Lung (tissue), 12 donors: ENCODE data around the gene AQP6. TPM values are rescaled to one million over a fixed set of nuclear protein-coding genes. Genes with fewer than 3 reads are reported as not detected.

Experiments used
- ATAC-seq: fragments of 200-7000 bp; cut with Tn5 transposase; one replicate; pipeline ENCODE4 v1.9.1; 2020; ENCODE audit warnings: moderate number of reproducible peaks; ENCODE audit not compliant: insufficient read depth, low FRiP score
- DNase-seq, 3 donors: peaks; one replicate each; pipeline ENCODE4 v3.0.0-alpha.2; 2013 to 2017
- H3K27ac ChIP-seq, 2 donors: one replicate each; pipeline ENCODE4 v1.5.1; 2013; ENCODE audit warnings: mild to moderate bottlenecking in 2 of 2, moderate library complexity in 2 of 2, control low read depth in 1 of 2, inconsistent platforms in 1 of 2, low read depth in 1 of 2, low read length in 1 of 2
- H3K27me3 ChIP-seq, 3 donors: one replicate each; pipeline ENCODE4 v1.5.1; 2013; ENCODE audit warnings: low read length in 2 of 3; ENCODE audit not compliant: control insufficient read depth in 3 of 3, insufficient read depth in 3 of 3
- H3K36me3 ChIP-seq, 4 donors: one replicate each; pipeline ENCODE4 v1.5.1; 2013; ENCODE audit warnings: low read length in 4 of 4, mild to moderate bottlenecking in 1 of 4, moderate library complexity in 1 of 4; ENCODE audit not compliant: control insufficient read depth in 4 of 4, insufficient read depth in 4 of 4
- H3K4me1 ChIP-seq, 5 donors: one replicate each; pipeline ENCODE4 v1.5.1; 2013; ENCODE audit warnings: low read length in 5 of 5, mild to moderate bottlenecking in 2 of 5, moderate library complexity in 1 of 5; ENCODE audit not compliant: control insufficient read depth in 5 of 5, insufficient read depth in 5 of 5
- H3K4me3 ChIP-seq: one replicate; pipeline ENCODE4 v1.5.1; 2013; ENCODE audit warnings: mild to moderate bottlenecking, control low read depth, moderate library complexity
- H3K9ac ChIP-seq, 2 donors: one replicate each; pipeline ENCODE4 v1.5.1; 2013; ENCODE audit warnings: low read length in 2 of 2, control low read depth in 1 of 2; ENCODE audit not compliant: insufficient read depth in 1 of 2
- H3K9me3 ChIP-seq, 4 donors: one replicate each; pipeline ENCODE4 v1.5.1; 2013; ENCODE audit warnings: low read length in 3 of 4, mild to moderate bottlenecking in 1 of 4, moderate library complexity in 1 of 4; ENCODE audit not compliant: control insufficient read depth in 4 of 4, insufficient read depth in 3 of 4
- WGBS, 2 donors: extraction: QIAGEN DNeasy Blood & Tissue Kit; methylation state at CpG; one replicate each; pipeline ENCODE4 v1.1.7; 2013; 5-methylcytosine and 5-hydroxymethylcytosine counted together
- polyA plus RNA-seq, 2 donors: library from polyadenylated mRNA; stranded (reverse); fragments of 200-250 nt; gene quantifications; one replicate each; pipeline ENCODE4 v1.2.1, GENCODE V29; 2013
- total RNA-seq, 2 donors: library from RNA; depleted of rRNA in 1 of 2; stranded (reverse); fragments of >200 nt in 1 of 2; gene quantifications; one replicate each; pipeline ENCODE4 v1.2.1, GENCODE V29; 2014 to 2021
- TF ChIP-seq, protein P1 (sequence below): IDR thresholded peaks from 2 replicates; pipeline ENCODE4 v1.5.1; 2012; ENCODE audit warnings: mild to moderate bottlenecking; ENCODE audit errors: control extremely low read depth, extremely low read depth
- donor health status: control.
- donor health status: control.
- donor health status: Bipolar disorder and iron deficiency.
- donor health status: healthy.
- donor health status: DM: yes; HTN: yes; CAD: no.

AQP6 gene
- total and polyA plus RNA-seq, 4 donors, result 0.03 to 0.40 (median 0.19) TPM

DNA sequence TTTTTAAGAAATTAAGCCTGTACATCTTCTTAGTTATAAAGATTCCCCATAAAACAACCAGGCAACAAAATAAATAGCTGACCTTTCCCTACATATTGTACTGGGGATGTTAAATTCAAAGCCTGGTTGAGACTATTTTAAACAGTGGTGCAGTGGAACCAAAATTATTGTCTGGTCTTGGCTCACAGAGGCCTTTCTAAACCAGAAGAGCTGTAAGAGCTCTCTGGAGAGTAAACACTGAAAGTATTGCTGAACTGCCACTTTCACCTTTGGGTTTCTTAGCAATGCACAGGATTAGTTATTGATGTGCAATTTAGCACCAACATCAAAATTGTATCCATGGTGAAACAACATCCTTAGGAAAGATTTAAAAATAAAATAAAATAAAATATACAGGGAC lies 31.9 kb downstream of the AQP6 start:
- Histone ChIP-seq H3K9me3 (no peaks in the 10 kb centered on the region), H3K27ac (no peak overlapping the region), H3K4me3 (no peak overlapping the region), H3K4me1 (peaks cover 0 to 8% (median 0%) of the 10 kb centered on the region in 5 donors), H3K36me3 (peaks cover 0 to 16% (median 5%) of the 10 kb centered on the region in 4 donors), H3K9ac (no peak overlapping the region), H3K27me3 (no peaks in the 10 kb centered on the region)
- TF ChIP-seq, protein P1, sequence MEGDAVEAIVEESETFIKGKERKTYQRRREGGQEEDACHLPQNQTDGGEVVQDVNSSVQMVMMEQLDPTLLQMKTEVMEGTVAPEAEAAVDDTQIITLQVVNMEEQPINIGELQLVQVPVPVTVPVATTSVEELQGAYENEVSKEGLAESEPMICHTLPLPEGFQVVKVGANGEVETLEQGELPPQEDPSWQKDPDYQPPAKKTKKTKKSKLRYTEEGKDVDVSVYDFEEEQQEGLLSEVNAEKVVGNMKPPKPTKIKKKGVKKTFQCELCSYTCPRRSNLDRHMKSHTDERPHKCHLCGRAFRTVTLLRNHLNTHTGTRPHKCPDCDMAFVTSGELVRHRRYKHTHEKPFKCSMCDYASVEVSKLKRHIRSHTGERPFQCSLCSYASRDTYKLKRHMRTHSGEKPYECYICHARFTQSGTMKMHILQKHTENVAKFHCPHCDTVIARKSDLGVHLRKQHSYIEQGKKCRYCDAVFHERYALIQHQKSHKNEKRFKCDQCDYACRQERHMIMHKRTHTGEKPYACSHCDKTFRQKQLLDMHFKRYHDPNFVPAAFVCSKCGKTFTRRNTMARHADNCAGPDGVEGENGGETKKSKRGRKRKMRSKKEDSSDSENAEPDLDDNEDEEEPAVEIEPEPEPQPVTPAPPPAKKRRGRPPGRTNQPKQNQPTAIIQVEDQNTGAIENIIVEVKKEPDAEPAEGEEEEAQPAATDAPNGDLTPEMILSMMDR, result no peak
- no peak for DNase-seq
- ATAC-seq, result no peak

DNA sequence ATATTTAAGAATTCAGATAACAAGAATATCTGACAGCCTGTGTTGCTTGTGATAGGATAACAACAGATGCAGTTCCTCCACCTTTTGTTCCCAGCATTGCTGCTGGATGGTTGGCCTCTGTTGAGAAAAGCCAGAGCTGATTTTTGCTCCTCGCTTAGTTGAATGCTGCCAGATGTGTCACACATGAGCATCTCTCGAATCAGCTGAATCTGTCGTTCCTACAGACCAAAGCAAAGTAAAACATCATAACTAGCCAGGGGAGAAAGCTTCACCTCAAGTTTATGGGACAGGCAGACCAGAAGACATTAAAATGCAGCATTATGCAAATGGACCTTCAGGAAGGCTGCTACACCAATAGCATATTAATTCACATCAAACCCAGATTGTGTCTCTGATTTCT lies 32.4 kb downstream of the AQP6 start:
- WGBS, 2 donors, result 81 to 95% methylated on average over 3 of the region's 3 CpGs
- TF ChIP-seq, protein P1, result no peak
- no peaks in the 10 kb centered on the region for H3K27me3 ChIP-seq
- no peak overlapping the region for H3K4me3 ChIP-seq
- H3K9ac ChIP-seq, result no peak overlapping the region
- peaks cover 0 to 16% (median 5%) of the 10 kb centered on the region in 4 donors for H3K36me3 ChIP-seq
- H3K4me1 ChIP-seq, result peaks cover 0 to 8% (median 0%) of the 10 kb centered on the region in 5 donors
- DNase-seq (no peak), ATAC-seq (no peak)
- no peak overlapping the region for H3K27ac ChIP-seq
- H3K9me3 ChIP-seq, result no peaks in the 10 kb centered on the region

DNA sequence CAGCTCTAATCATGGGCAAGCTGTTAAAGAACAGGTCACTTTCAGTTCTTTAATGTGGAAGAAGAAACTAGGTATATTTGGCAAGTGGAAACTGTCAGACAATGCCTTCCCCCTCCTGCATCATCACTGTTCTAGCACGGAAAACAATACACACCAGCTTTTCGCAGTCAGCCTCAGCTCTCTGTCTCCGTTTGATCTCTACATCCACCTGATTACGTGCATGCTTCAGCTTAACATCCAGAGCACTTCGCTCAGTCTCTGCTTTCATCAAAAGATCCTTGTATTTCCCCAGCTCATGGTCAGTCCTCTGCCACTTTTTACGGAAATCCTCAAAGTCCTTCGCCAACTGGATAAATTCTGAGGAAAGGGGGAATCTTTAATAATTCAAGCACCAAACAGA lies 33.5 kb downstream of the AQP6 start:
- DNase-seq (no peak), ATAC-seq (no peak)
- Histone ChIP-seq H3K4me1 (peaks cover 0 to 4% (median 0%) of the 10 kb centered on the region in 5 donors), H3K9ac (peak overlapping the region in 1 of 2 donors; percentile 28), H3K27ac (no peak overlapping the region), H3K27me3 (no peaks in the 10 kb centered on the region), H3K9me3 (no peaks in the 10 kb centered on the region), H3K36me3 (peaks cover 0 to 17% (median 5%) of the 10 kb centered on the region in 4 donors), H3K4me3 (no peak overlapping the region)
- WGBS, 2 donors, result 94 to 95% methylated on average over 7 of the region's 7 CpGs
- TF ChIP-seq, protein P1, result no peak

DNA sequence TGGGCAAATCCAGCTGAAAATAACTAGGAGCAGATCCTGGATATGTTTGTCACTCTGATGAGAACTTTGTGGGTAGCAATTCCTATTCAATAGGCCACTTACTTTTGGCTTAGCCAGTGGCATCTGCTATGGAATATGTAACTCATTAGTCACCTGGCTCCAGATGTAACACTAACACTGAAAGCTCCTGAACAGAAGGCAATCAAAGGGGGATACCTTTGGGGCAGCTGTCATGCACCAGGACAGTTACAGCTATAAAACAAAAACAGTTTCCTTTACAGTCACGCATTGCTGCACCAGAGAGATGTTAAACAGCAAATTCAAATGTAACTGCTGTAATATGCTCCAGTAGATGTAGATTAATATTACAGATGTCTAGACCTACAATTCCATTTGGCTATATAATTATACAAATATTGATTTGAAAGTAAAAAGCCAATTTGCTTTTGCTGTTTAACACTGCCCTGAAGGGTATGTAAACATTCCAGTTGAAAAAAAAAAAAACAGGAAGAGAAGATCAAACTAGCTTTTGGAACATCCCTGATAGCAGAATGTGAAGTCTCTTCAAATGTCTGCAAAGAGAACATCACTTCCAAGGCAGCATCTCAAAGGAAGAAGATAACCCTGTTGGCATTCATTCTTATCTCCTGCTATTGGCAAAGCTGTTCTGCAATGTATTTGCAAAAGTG lies 34.2 kb downstream of the AQP6 start:
- Histone ChIP-seq H3K27me3 (no peaks in the 10 kb centered on the region), H3K36me3 (peaks cover 0 to 17% (median 4%) of the 10 kb centered on the region in 4 donors), H3K9me3 (no peaks in the 10 kb centered on the region), H3K4me3 (no peak overlapping the region), H3K9ac (peak overlapping the region in 1 of 2 donors; percentile 28), H3K27ac (no peak overlapping the region), H3K4me1 (peaks cover 0 to 4% (median 0%) of the 10 kb centered on the region in 5 donors)
- WGBS, 2 donors, result 75 to 81% methylated on average over 1 of the region's 1 CpG
- DNase-seq (no peak), ATAC-seq (no peak)
- TF ChIP-seq, protein P1, result no peak
